ENCODE results near the gene OTUD3.
"Not testable (repeated sequence)": the region's sequence is repeated elsewhere in the genome, so short reads cannot be mapped to it uniquely, and the experiment has no call there.

OTUD3 gene

DNA sequence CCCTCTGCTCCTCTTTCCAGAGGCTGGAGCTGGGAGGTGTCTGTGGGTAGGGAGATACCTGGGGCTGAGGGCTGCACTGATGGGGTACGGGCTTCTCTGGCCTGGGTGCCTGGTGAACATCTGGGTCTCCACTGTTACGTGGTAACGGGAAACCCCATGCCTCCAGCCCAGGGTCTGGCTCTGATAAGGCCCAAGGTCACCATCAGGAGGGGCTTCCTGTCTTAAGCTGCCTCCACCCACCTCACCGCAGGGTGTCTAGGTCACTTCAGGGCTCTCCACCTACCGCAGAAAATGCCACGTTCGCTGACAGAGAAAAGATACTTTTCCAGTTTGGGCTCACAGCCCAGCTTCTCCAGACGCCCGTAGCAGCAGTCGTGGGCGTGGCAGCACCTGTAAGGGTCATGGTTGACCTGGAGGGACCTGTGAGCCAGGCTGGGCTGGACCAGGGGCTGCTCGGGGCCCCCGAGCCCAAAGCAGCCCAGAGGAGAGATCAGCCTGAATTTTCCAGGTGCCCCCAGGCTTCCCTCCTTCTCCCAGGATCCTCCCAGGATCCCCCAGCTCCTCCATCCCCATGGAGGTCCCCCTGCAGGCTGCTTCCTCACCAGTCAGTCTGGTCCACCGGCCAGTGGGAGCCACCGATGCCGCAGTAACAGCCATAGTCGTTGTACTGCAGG is 40.0 kb downstream of the OTUD3 start:
- no peak for DNase-seq (ENCODE audit: low read depth)
- no peak overlapping the region for H3K4me3 ChIP-seq (ENCODE audit: control insufficient read depth, low read depth, low read length)
- no peak for TF ChIP-seq CTCF (conservative IDR thresholded peaks at IDR 0.05; ENCODE audit: control insufficient read depth, insufficient read depth, low read depth, low read length)

DNA sequence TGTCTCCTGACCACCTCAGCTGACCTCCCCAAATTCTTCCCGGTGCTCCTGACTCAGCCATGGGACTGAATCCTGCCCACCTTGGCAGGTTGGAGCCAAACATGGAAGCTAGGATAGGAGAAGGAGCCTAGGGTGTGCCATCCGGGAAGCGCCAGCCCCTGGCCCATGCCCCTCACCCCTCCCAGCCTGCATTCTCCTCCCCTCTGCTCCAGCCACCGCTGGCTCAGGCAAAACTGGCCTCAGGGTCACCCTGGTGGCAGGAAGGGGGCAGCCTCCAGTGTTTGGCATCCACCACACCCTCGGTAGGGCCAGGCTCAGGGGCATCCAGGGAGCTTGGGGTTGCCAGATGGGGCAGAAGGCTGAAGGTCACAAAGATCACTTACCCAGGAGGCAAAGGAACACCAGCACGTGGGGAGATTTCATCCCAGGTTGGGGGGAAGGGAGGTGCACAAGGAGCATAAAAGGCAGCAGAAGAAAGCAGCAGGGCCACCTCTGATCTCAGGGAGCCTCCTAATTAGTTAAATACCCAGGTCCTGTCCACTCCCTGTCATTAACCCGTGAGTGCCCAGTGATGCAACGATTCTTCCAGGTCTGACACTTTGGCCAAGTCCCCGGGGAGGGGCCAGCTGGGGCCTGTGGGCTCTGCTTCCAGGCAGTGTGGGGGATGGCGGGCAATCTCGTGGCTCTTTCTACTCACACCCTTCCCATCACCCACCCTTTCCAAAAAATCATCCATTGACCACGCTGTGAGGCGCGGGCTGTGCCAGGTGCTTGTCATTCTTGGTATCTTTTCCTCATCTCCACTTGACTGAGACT is 41.1 kb downstream of the OTUD3 start, which contains the start of gene PLA2G2E:
TSS of gene PLA2G2E (minus strand) at position 481 of the 816 bp plus-strand sequence. CDS start at position 423, 58 bp downstream.
- H3K4me3 ChIP-seq (ENCODE audit: control insufficient read depth, low read depth, low read length), result no peak within 1 kb of the TSS
- no peak for TF ChIP-seq CTCF (conservative IDR thresholded peaks at IDR 0.05; ENCODE audit: control insufficient read depth, insufficient read depth, low read depth, low read length)
- DNase-seq (ENCODE audit: low read depth), result no peak

- TF ChIP-seq CTCF (conservative IDR thresholded peaks at IDR 0.05; ENCODE audit: control insufficient read depth, insufficient read depth, low read depth, low read length), result no peak
- no peak overlapping the region for H3K4me3 ChIP-seq (ENCODE audit: control insufficient read depth, low read depth, low read length)
- no peak for DNase-seq (ENCODE audit: low read depth)
Observed at GRCh38 chr1:19923953-19924346, 41.8 kb downstream of the OTUD3 start.

DNA sequence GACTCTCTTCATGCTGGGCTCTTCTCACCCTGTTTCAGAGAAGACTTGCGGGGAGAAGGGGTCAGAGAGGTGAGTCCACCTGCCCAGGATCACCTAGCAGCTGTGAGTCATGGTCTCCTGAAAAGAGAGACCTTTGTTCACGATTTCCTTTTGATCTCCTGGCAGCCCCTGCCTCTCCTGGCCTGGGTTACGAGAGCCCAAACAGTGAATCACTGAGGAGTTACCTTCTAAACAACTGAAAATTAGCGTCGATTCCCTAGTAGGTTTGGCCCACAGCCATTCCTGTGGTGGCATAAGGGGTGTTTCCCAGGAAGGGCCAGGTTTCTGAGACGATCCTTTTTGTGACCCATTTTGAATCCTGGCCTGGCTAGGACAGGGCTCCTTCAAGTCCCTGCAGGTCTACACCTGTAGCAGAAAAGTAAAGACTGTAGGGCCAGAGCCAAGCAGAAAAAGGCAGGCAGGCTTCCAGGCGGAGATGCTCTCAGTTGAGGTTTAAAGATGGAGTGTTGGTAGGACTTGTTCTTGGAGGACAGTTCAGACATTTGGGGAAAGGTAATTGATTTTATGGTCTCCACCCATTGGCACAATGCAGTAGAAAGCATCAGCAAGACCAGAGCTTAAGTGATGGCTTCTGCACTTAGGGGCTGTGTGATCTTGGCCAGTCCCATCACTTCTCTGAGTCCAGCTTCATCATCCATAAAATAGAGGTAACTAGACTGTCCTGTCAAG is 43.3 kb downstream of the OTUD3 start:
- H3K4me3 ChIP-seq (ENCODE audit: control insufficient read depth, low read depth, low read length), result no peak overlapping the region
- no peak for DNase-seq (ENCODE audit: low read depth)
- no peak for TF ChIP-seq CTCF (conservative IDR thresholded peaks at IDR 0.05; ENCODE audit: control insufficient read depth, insufficient read depth, low read depth, low read length)

DNA sequence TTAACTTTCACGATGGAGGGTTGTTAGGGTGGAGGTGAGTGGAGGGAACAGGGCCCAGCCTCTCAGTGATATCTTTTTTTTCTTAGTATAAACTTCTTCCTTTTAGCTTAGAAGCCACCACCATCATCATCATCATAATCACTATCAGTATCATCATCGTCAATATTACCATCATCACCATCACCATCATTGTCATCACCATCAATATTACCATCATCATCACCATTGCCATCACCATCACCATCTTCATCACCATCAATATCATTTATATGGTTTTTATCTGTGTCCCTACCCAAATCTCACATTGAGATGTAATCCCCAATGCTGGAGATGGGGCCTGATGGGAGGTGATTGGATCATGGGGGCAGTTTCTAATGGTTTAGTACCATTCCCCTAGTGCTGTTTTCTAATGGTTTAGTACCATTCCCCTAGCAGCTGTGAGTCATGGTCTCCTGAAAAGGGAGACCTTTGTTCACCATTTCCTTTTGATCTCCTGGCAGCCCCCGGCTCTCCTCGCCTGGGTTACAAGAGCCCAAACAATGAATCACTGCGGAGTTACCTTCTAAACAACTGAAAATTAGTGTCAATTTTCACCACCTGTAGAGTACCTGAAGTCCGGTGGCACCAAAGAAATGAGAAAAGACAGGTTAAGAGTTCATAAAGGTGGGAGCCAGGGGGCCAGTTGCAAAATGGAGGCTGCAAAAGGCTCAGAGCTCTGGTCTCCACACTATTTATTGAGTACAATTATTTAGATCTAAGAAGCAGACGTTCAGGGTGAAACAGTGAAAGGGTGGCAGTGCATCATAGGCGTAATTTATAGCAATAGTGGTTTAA is 44.3 kb downstream of the OTUD3 start:
- no peak for DNase-seq (ENCODE audit: low read depth)
- TF ChIP-seq CTCF (conservative IDR thresholded peaks at IDR 0.05; ENCODE audit: control insufficient read depth, insufficient read depth, low read depth, low read length), result no peak
- no peak overlapping the region for H3K4me3 ChIP-seq (ENCODE audit: control insufficient read depth, low read depth, low read length)

DNA sequence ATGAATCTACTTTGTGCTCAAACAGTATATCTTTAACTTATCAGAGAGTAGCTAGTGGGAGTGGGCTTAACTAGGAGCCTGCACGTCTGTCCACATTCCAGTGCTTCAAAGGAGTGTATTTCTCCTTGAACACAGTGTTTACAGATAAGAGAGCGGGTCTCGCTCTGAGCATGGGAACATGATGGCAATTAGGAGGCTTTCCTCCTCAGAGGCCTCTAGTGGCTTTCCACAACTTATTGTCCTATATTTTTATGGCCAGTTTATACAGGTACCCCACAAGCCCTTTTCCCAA is 44.9 kb downstream of the OTUD3 start:
- H3K4me3 ChIP-seq (ENCODE audit: control insufficient read depth, low read depth, low read length); DNase-seq (ENCODE audit: low read depth): not testable (repeated sequence)
